Smooth muscle cell of the brain vasculature (primary cell): ENCODE measurements around the gene HCFC1R1.
"Not testable (repeated sequence)": the region's sequence is repeated elsewhere in the genome, so short reads cannot be mapped to it uniquely, and the experiment has no call there.

Source experiments
- DNase-seq: peaks from one replicate; pipeline ENCODE4 v3.0.0-alpha.2; 2012; ENCODE audit warnings: low read depth, low spot score

HCFC1R1 gene

GRCh38 chr16:3057181-3058138, 33.7 kb upstream of the HCFC1R1 start:
- no peak for DNase-seq

GRCh38 chr16:3056336-3057180, 32.8 kb upstream of the HCFC1R1 start:
- DNase-seq, result no peak

GRCh38 chr16:3055734-3056115, 32.0 kb upstream of the HCFC1R1 start:
- not testable (repeated sequence) for DNase-seq

GRCh38 chr16:3054965-3055733, 31.4 kb upstream of the HCFC1R1 start:
- no peak for DNase-seq

- not testable (repeated sequence) for DNase-seq
Observed at GRCh38 chr16:3053330-3053710, 29.6 kb upstream of the HCFC1R1 start.

- not testable (repeated sequence) for DNase-seq
Observed at GRCh38 chr16:3052571-3053329, 29.0 kb upstream of the HCFC1R1 start.

- DNase-seq, result no peak
Observed at GRCh38 chr16:3051494-3051893, 27.8 kb upstream of the HCFC1R1 start.

GRCh38 chr16:3051009-3051408, 27.3 kb upstream of the HCFC1R1 start:
- no peak for DNase-seq

GRCh38 chr16:3050487-3050886, 26.7 kb upstream of the HCFC1R1 start:
- no peak for DNase-seq

- no peak for DNase-seq
Observed at GRCh38 chr16:3049921-3050481, 26.3 kb upstream of the HCFC1R1 start.

GRCh38 chr16:3047387-3047720, 23.6 kb upstream of the HCFC1R1 start:
- DNase-seq, result no peak

GRCh38 chr16:3046641-3047386, 23.1 kb upstream of the HCFC1R1 start:
- no peak for DNase-seq

GRCh38 chr16:3045758-3046640, 22.3 kb upstream of the HCFC1R1 start, which contains the start of gene MMP25:
Gene MMP25, plus strand, starts transcription at chr16:3046561. Its CDS starts 357 bp downstream, at chr16:3046918.
- DNase-seq, result no peak

GRCh38 chr16:3044708-3045107, 21.0 kb upstream of the HCFC1R1 start:
- DNase-seq, result no peak

- DNase-seq, result no peak
Observed at GRCh38 chr16:3042376-3042775, 18.6 kb upstream of the HCFC1R1 start.

- DNase-seq, result no peak
Observed at GRCh38 chr16:3038896-3039295, 15.2 kb upstream of the HCFC1R1 start.

- no peak for DNase-seq
Observed at GRCh38 chr16:3038256-3038655, 14.5 kb upstream of the HCFC1R1 start.

GRCh38 chr16:3036726-3037315, 13.1 kb upstream of the HCFC1R1 start, which contains the start of gene BICDL2:
Gene BICDL2, minus strand, starts transcription at chr16:3036944. Its CDS starts 1,448 bp downstream, at chr16:3035496.
- no peak for DNase-seq
